Measurements from ENCODE around the gene PRR5.

Gene PRR5

GRCh38 chr22:44755956-44756361 is 54.0 kb downstream of the PRR5 start:
- TF ChIP-seq, protein P1, sequence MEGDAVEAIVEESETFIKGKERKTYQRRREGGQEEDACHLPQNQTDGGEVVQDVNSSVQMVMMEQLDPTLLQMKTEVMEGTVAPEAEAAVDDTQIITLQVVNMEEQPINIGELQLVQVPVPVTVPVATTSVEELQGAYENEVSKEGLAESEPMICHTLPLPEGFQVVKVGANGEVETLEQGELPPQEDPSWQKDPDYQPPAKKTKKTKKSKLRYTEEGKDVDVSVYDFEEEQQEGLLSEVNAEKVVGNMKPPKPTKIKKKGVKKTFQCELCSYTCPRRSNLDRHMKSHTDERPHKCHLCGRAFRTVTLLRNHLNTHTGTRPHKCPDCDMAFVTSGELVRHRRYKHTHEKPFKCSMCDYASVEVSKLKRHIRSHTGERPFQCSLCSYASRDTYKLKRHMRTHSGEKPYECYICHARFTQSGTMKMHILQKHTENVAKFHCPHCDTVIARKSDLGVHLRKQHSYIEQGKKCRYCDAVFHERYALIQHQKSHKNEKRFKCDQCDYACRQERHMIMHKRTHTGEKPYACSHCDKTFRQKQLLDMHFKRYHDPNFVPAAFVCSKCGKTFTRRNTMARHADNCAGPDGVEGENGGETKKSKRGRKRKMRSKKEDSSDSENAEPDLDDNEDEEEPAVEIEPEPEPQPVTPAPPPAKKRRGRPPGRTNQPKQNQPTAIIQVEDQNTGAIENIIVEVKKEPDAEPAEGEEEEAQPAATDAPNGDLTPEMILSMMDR (IDR thresholded peaks at IDR 0.05; ENCODE audit: insufficient read depth, low read depth, low read length, missing control alignments), result no peak
- H3K4me3 ChIP-seq (ENCODE audit: low read depth, low read length), result no peak overlapping the region
- DNase-seq (ENCODE audit: low read depth), result no peak

GRCh38 chr22:44758344-44758973 is 56.5 kb downstream of the PRR5 start:
- no peak for DNase-seq (ENCODE audit: low read depth)

GRCh38 chr22:44759001-44759400 is 57.0 kb downstream of the PRR5 start:
- TF ChIP-seq, protein P1 (IDR thresholded peaks at IDR 0.05; ENCODE audit: insufficient read depth, low read depth, low read length, missing control alignments), result no peak
- no peak overlapping the region for H3K4me3 ChIP-seq (ENCODE audit: low read depth, low read length)
- no peak for DNase-seq (ENCODE audit: low read depth)

More at GRCh38 chr22:44758344-44758973, 56.5 kb downstream of the PRR5 start:
- no peak overlapping the region for H3K4me3 ChIP-seq (ENCODE audit: low read depth, low read length)
- TF ChIP-seq, protein P1 (IDR thresholded peaks at IDR 0.05; ENCODE audit: insufficient read depth, low read depth, low read length, missing control alignments), result no peak

- no peak overlapping the region for H3K4me3 ChIP-seq (ENCODE audit: low read depth, low read length)
- DNase-seq (ENCODE audit: low read depth), result no peak
- TF ChIP-seq, protein P1 (IDR thresholded peaks at IDR 0.05; ENCODE audit: insufficient read depth, low read depth, low read length, missing control alignments), result no peak
These were observed 57.7 kb downstream of the PRR5 start for GRCh38 chr22:44759430-44760310.

DNA sequence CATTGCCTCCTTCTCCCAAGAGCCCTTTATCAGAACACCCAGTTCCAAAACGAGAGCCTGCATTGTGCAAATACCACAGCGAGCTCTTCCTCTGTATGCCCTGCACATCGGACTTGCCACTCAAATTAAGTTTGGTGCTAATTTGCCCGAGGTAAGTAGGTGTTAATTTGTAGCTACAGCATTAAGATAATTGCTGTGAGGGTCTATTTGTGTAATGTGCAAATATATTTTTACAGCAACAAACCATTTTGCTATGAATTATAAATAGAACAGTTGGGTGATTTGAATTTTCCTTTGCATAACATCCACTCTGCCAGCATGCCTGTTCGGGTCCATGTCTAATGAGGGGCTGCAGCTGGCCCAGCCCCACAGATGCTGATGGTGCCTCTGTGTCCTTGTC is 58.5 kb downstream of the PRR5 start:
- TF ChIP-seq, protein P1 (IDR thresholded peaks at IDR 0.05; ENCODE audit: insufficient read depth, low read depth, low read length, missing control alignments), result no peak
- no peak overlapping the region for H3K4me3 ChIP-seq (ENCODE audit: low read depth, low read length)
- no peak for DNase-seq (ENCODE audit: low read depth)

DNA sequence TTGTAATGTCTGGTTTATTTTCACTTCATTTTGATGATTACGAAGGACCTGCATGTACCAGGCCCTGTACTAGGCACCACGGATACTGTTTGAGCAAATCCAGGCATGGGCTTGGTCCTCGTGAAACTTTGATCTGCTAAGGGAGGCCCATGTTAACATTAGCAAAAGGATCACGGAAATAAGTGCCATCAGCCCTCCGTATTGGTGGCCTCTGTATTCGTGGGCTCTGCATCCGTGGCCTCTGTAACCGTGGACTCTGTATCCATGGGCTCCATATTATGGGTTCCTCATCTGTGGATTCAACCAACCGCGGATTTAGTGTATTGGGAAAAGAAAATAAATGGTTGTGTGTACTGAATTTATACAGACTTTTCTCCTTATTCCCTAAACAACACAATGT is 59.0 kb downstream of the PRR5 start:
- TF ChIP-seq, protein P1 (IDR thresholded peaks at IDR 0.05; ENCODE audit: insufficient read depth, low read depth, low read length, missing control alignments), result no peak

More for the DNA sequence above, 59.0 kb downstream of the PRR5 start:
- no peak overlapping the region for H3K4me3 ChIP-seq (ENCODE audit: low read depth, low read length)
- no peak for DNase-seq (ENCODE audit: low read depth)

Measured in GM12865 (cell line).